Sigmoid colon (tissue), 7 donors: ENCODE results near the gene MSH3. TPM values are rescaled to one million over a fixed set of nuclear protein-coding genes. Genes with fewer than 3 reads are reported as not detected.

Experiments used
- DNase-seq: peaks from one replicate; pipeline ENCODE4 v3.0.0-alpha.2; 2019
- H3K27ac ChIP-seq, 4 donors: fragments of 200-600 bp; sonication (generic); one replicate each; pipeline ENCODE4 v1.5.1; 2016 to 2019; ENCODE audit warnings: mild to moderate bottlenecking in 1 of 4
- H3K27me3 ChIP-seq, 3 donors: fragments of 200-600 bp; sonication (generic); one replicate each; pipeline ENCODE4 v1.5.1; 2019; ENCODE audit warnings: mild to moderate bottlenecking in 1 of 3
- H3K36me3 ChIP-seq, 4 donors: fragments of 200-600 bp; sonication (generic); one replicate each; pipeline ENCODE4 v1.5.1; 2016 to 2019
- H3K4me1 ChIP-seq, 4 donors: fragments of 200-600 bp; sonication (generic); one replicate each; pipeline ENCODE4 v1.5.1; 2017 to 2019
- H3K4me3 ChIP-seq, 4 donors: fragments of 200-600 bp; sonication (generic); one replicate each; pipeline ENCODE4 v1.5.1; 2017 to 2019; ENCODE audit warnings: mild to moderate bottlenecking in 2 of 4, moderate library complexity in 1 of 4
- H3K9me3 ChIP-seq, 4 donors: fragments of 200-600 bp in 3 of 4; sonication (generic) in 3 of 4; one replicate each; pipeline versions ENCODE4 v1.5.1 to v1.6.1; 2013 to 2019
- EP300 ChIP-seq, 4 donors: sonication (generic); formaldehyde crosslinking; IDR thresholded peaks; one replicate each; pipeline ENCODE4 v1.6.1; 2017; ENCODE audit warnings: antibody characterized with exemption in 4 of 4
- POLR2A ChIP-seq, 2 donors: fragments of 450-650 bp; IDR thresholded peaks; one replicate each; pipeline ENCODE4 v1.6.1; 2016; ENCODE audit warnings: antibody characterized with exemption in 2 of 2, mild to moderate bottlenecking in 2 of 2, moderate library complexity in 2 of 2
- POLR2AphosphoS5 ChIP-seq, 4 donors: sonication (generic); formaldehyde crosslinking; IDR thresholded peaks; one replicate each; pipeline ENCODE4 v1.6.1; 2017; ENCODE audit warnings: antibody characterized with exemption in 4 of 4
- WGBS, 2 donors: extraction: QIAGEN DNeasy Blood & Tissue Kit; methylation state at CpG; one replicate each; pipeline ENCODE4 v1.1.7; 2013; 5-methylcytosine and 5-hydroxymethylcytosine counted together
- intact Hi-C: fragments of 100-400 bp; cut with DNase I; formaldehyde crosslinking; loops from one replicate; pipeline ENCODE4 v1.15.1; 2023
- polyA plus RNA-seq, 3 donors: library from polyadenylated mRNA; stranded (reverse); fragments of 200-250 nt; gene quantifications; one replicate each; pipeline ENCODE4 v1.2.3, GENCODE V29; 2013
- total RNA-seq, 4 donors: library from RNA; depleted of rRNA; stranded (reverse); fragments of >200 nt; gene quantifications; one replicate each; pipeline ENCODE4 v1.1.0, GENCODE V29; 2016
- TF ChIP-seq, protein P1 (sequence below), 4 experiments: fragments of 450-650 bp in 3 of 4; fragments of 200-600 bp in 1 of 4; IDR thresholded peaks; one replicate each; pipeline ENCODE4 v1.5.1; 2016 to 2019; ENCODE audit warnings: antibody characterized with exemption in 4 of 4, mild to moderate bottlenecking in 3 of 4, moderate library complexity in 2 of 4
- donor health status: healthy with polysubstance abuse.
- donor health status: Bipolar disorder and iron deficiency.
- donor health status: healthy.

The MSH3 gene
- total and polyA plus RNA-seq, 7 donors: 3.6 to 15.3 (median 11.8) TPM

DNA sequence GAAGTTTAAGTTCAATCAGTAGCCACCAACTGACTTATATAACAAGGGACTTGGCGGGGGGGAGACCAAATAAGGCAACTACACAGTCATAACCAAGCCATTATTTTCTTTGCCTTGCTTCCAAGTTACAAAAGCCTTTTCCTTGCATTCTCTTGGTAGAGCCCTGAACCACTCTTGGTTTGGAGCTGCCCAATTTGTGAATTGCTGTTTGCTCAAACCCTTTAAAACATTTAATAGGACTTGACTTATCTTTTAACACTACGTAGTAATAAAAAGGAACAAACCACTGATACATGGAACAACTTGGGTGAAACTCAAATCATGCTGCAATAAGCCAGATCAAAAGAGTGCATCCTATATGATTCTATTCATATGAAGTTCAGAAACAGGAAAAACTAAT lies 31.7 kb upstream of the MSH3 start:
- H3K27me3 ChIP-seq: no peaks in the 10 kb centered on the region
- no peaks in the 10 kb centered on the region for H3K9me3 ChIP-seq
- intact Hi-C loops: no loop called here
- no peaks in the 10 kb centered on the region for H3K36me3 ChIP-seq
- WGBS, 2 donors: 55 to 85% methylated on average over 2 of the region's 2 CpGs
- TF ChIP-seq EP300 (IDR thresholded peaks at IDR 0.05): no peak
- no peak for TF ChIP-seq POLR2AphosphoS5 (IDR thresholded peaks at IDR 0.05)
- no peak for TF ChIP-seq POLR2A (IDR thresholded peaks at IDR 0.05)
- TF ChIP-seq, protein P1, sequence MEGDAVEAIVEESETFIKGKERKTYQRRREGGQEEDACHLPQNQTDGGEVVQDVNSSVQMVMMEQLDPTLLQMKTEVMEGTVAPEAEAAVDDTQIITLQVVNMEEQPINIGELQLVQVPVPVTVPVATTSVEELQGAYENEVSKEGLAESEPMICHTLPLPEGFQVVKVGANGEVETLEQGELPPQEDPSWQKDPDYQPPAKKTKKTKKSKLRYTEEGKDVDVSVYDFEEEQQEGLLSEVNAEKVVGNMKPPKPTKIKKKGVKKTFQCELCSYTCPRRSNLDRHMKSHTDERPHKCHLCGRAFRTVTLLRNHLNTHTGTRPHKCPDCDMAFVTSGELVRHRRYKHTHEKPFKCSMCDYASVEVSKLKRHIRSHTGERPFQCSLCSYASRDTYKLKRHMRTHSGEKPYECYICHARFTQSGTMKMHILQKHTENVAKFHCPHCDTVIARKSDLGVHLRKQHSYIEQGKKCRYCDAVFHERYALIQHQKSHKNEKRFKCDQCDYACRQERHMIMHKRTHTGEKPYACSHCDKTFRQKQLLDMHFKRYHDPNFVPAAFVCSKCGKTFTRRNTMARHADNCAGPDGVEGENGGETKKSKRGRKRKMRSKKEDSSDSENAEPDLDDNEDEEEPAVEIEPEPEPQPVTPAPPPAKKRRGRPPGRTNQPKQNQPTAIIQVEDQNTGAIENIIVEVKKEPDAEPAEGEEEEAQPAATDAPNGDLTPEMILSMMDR (IDR thresholded peaks at IDR 0.05): no peak
- H3K4me3 ChIP-seq: no peak overlapping the region
- H3K27ac ChIP-seq: no peak overlapping the region
- no peaks in the 10 kb centered on the region for H3K4me1 ChIP-seq
- DNase-seq: no peak

DNA sequence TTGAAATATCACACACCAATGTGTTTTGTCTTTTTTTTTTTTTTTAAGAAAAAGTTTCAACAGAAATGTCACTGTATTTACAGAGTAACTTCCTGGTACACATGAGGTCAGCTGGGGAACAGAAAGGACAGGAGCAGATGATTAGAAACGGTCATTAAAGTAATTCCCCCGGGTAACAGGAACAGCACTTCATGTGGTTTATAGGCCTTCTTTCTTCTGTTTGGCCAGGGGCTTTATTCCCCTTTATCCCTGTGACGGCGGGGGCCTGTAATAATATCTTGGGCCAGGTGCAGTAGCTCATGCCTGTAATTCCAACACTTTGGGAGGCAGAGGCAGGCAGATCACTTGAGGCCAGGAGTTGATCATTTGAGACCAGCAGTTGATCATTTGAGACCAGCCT lies 30.5 kb upstream of the MSH3 start:
- no peaks in the 10 kb centered on the region for H3K4me1 ChIP-seq
- no peak overlapping the region for H3K27ac ChIP-seq
- no peak for TF ChIP-seq EP300 (IDR thresholded peaks at IDR 0.05)
- TF ChIP-seq POLR2A (IDR thresholded peaks at IDR 0.05): no peak
- no peak for TF ChIP-seq POLR2AphosphoS5 (IDR thresholded peaks at IDR 0.05)
- TF ChIP-seq, protein P1 (IDR thresholded peaks at IDR 0.05): no peak
- DNase-seq: no peak
- 11 to 48% methylated on average over 4 of the region's 4 CpGs for WGBS, 2 donors
- H3K27me3 ChIP-seq: no peaks in the 10 kb centered on the region
- no peaks in the 10 kb centered on the region for H3K9me3 ChIP-seq
- H3K36me3 ChIP-seq: no peaks in the 10 kb centered on the region
- no peak overlapping the region for H3K4me3 ChIP-seq
- intact Hi-C loops: no loop called here

DNA sequence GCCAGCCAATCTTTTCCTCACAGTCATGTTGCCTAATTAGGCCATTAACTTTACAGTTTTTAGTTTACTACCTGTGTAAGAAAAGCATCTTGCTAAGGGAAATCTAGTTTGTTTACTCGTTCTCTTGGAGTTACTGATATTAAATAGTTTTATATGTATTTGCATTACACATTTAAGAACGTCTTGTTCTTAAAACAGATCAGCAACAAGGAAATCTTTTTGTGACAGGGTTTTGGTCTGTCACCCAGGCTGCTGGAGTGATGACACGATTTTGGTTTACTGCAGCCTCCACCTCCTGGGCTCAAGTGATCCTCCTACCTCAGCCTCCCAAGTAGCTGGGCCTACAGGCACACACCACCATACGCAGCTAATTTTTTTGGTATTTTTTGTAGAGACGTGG lies 29.2 kb upstream of the MSH3 start:
- TF ChIP-seq, protein P1 (IDR thresholded peaks at IDR 0.05): no peak
- TF ChIP-seq EP300 (IDR thresholded peaks at IDR 0.05): no peak
- TF ChIP-seq POLR2A (IDR thresholded peaks at IDR 0.05): no peak
- TF ChIP-seq POLR2AphosphoS5 (IDR thresholded peaks at IDR 0.05): no peak
- Histone ChIP-seq H3K9me3 (no peaks in the 10 kb centered on the region), H3K4me1 (no peaks in the 10 kb centered on the region), H3K4me3 (no peak overlapping the region), H3K27ac (no peak overlapping the region), H3K27me3 (no peaks in the 10 kb centered on the region), H3K36me3 (no peaks in the 10 kb centered on the region)
- DNase-seq: no peak
- intact Hi-C loops: no loop called here
- 63 to 85% methylated on average over 5 of the region's 5 CpGs for WGBS, 2 donors

DNA sequence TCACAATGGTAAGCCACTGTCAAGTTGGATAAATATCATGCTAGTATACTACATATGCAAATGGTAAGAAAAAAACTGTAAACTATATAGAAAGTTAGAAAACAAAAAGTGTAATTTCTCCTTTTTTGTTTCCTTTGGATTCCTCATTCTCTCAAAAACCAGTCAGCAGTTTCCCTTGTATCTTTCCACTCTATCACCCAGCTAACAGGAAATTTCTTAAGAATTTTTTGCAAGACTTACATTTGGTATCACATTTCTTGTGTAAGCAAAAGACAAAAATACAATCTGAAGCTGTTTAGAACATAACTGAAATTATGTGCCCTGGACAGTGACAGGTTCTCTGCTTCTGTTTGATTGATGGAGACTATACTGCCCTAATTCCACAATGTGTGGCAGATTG lies 25.2 kb upstream of the MSH3 start:
- Histone ChIP-seq H3K27ac (no peak overlapping the region), H3K9me3 (no peaks in the 10 kb centered on the region), H3K4me3 (no peak overlapping the region), H3K36me3 (peaks cover 0 to 19% (median 0%) of the 10 kb centered on the region in 4 donors), H3K27me3 (no peaks in the 10 kb centered on the region), H3K4me1 (no peaks in the 10 kb centered on the region)
- DNase-seq: no peak
- TF ChIP-seq EP300 (IDR thresholded peaks at IDR 0.05) (no peak), POLR2AphosphoS5 (IDR thresholded peaks at IDR 0.05) (no peak), POLR2A (IDR thresholded peaks at IDR 0.05) (no peak)
- TF ChIP-seq, protein P1 (IDR thresholded peaks at IDR 0.05): no peak
- intact Hi-C loops: no loop called here
